GM19455 (cell line): ENCODE measurements around the gene PGK1.
"Not testable (repeated sequence)": the region's sequence is repeated elsewhere in the genome, so short reads cannot be mapped to it uniquely, and the experiment has no call there.

ENCODE experiments used
- ATAC-seq: cut with Tn5 transposase; IDR thresholded peaks from one replicate; pipeline ENCODE4 v1.9.1; 2021; ENCODE audit not compliant: unreplicated experiment

PGK1 gene

DNA sequence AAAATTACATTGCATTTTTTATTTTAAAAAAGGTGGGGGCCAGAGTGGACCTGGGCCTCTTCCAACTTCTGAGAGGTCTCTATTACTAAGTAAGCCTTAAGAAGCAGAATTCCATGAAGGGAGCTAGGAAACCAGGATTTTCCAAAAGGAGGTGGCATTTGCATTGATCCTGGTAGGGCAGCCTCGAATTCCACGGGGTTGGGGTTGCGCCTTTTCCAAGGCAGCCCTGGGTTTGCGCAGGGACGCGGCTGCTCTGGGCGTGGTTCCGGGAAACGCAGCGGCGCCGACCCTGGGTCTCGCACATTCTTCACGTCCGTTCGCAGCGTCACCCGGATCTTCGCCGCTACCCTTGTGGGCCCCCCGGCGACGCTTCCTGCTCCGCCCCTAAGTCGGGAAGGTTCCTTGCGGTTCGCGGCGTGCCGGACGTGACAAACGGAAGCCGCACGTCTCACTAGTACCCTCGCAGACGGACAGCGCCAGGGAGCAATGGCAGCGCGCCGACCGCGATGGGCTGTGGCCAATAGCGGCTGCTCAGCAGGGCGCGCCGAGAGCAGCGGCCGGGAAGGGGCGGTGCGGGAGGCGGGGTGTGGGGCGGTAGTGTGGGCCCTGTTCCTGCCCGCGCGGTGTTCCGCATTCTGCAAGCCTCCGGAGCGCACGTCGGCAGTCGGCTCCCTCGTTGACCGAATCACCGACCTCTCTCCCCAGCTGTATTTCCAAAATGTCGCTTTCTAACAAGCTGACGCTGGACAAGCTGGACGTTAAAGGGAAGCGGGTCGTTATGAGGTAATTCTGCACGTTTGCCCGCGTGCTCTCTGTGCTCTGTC, at the start of gene PGK1:
TSS of gene PGK1 (plus strand) at position 626 of the 824 bp plus-strand sequence. CDS start at position 719, 93 bp downstream.
- peak; percentile 95 for ATAC-seq

DNA sequence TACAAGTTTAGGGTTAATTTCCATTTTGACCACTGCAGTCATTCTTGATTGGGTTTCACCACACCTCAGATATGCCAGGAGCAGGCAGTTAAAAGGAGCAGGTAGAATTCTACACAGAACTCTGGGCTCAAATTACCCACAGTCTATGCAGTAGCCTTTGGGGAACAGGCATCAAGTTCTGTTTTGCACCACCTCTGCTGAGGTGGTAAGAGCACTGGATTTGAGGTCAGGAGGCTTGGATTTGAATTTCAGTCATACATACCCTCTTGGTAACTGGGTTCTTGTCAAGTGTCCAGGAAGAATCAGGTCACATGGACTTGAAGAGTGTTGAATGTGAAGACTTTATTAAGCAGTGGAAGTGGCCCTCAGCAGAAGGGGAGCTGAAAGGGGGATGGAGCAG, 40.4 kb upstream of the PGK1 start:
- no peak for ATAC-seq

GRCh38 chrX:78064152-78064551, 39.9 kb upstream of the PGK1 start:
- ATAC-seq = no peak

- peak; percentile 85 for ATAC-seq
These were observed 39.1 kb upstream of the PGK1 start for GRCh38 chrX:78064698-78065601.

DNA sequence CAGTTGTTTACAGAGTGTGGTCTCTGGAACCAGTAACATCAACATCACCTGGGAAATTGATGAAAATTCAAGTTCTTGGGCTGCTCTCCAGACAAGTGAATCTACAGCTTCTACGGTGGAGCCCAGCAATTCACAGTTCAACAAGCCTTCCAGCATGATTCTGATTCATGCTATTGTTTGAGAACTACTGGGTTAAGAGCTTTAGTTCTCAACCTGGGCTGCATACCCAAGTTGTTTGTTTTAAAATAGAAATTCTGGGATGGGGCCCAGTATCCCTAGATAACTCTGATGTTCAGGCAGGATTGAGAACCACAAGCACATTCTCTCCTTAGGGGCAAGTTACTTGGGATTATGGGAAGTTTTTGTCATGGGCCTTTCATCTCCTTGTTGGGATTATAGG, 37.9 kb upstream of the PGK1 start:
- ATAC-seq = no peak

DNA sequence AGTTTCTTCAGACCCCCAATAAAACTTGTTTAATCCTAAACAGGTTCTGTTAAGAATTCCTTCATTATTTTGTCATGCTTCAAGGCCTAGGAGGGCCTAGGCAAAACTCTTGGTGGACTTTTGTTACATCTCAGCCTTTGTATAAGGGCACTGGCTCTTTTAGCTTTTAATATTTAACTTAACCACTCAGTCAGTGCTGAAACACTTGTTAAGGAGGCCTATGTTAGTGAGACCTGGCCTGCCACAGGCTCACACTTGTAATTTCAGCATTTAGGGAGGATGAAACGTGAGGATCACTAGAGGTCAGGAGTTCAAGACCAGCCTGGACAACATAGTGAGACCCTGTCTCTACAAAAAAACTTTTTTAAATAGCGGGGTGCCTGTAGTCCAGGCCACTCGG, 32.7 kb upstream of the PGK1 start:
- no peak for ATAC-seq

GRCh38 chrX:78073147-78074077, 30.6 kb upstream of the PGK1 start:
- ATAC-seq = not testable (repeated sequence)

- no peak for ATAC-seq
These were observed 30.0 kb upstream of the PGK1 start for GRCh38 chrX:78074088-78074487.

DNA sequence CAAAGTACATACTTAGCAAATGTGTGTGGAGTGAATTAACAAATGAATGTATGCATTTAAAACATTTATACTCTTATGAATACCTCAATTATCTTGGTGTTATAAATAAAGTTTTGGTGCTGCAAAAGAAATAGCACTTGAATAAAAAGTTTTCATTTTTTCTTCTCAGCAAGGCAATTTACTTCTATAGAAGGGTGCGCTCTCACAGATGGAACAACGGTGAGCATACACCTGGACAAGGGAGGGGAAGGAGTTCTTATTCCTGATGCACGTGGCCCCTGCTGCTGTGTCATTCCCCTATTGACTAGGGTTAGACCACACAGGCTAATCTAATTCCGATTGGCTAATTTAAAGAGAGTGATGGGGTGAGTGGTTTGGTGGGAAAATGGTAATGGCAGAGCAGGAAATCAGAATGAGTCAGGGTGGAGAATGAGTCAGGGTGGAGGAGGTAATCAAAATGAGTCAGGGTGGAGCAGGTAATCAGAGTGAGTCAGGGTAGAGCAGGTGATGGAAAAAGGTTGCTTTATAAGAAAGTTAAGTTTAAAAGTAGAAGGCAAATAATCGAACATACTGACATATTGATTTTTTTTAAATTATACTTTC, 28.2 kb upstream of the PGK1 start:
- ATAC-seq = no peak

- ATAC-seq = not testable (repeated sequence)
These were observed 22.6 kb upstream of the PGK1 start for GRCh38 chrX:78081413-78081812.

- ATAC-seq = peak; percentile 84
These were observed 11.8 kb upstream of the PGK1 start for GRCh38 chrX:78092296-78092695.

DNA sequence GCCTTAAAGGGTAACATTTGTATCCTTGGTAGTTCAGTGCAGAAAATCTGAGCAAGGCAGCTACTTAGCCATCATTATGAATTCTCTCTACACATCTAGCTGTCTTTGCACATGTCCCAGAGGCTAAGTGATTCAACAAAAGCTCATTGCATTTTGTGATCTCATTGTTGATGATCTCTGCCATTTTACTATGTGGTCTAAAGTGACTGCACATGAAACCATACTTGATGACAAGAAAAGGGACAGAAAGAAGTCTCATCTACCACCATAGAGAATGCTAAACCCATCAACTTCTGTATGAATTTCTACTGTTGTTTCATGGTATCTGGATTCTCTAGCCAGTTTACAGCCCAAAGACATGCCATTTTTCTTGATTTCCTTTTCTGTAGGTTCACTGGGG, 5.9 kb upstream of the PGK1 start:
- ATAC-seq = no peak

GRCh38 chrX:78102091-78102490, 2.0 kb upstream of the PGK1 start:
- no peak for ATAC-seq

DNA sequence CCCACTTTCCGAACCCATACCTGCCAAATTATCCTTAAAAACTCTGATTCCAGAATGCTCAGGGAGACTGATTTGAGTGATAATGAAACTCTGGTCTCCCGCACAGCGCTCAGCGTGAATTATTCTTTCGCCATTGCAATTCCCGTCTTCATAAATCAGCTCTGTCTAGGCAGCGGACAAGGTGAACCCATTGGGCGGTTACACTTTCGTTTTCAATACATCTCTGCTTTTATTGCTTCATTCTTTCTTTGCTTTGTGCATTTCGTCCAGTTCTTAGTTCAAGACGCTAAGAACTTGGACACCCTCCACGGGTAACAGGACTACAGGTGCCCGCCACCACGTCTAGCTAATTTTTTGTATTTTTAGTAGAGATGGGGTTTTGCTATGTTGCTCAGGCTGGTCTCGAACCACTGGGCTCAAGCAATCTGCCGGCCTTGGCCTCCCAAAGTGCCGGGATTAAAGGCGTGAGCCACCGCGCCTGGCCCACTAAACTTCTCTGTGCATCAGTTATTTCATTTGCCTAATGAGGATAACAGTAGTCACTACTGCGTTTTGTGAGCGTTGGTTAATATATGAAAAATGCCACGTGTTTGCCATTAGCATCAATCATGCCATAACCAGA, 936 bp upstream of the PGK1 start:
- ATAC-seq = no peak

- ATAC-seq = peak; percentile 5
These were observed 564 bp downstream of the PGK1 start for GRCh38 chrX:78104447-78105176.

GRCh38 chrX:78105944-78106650, 2.0 kb downstream of the PGK1 start:
- no peak for ATAC-seq

DNA sequence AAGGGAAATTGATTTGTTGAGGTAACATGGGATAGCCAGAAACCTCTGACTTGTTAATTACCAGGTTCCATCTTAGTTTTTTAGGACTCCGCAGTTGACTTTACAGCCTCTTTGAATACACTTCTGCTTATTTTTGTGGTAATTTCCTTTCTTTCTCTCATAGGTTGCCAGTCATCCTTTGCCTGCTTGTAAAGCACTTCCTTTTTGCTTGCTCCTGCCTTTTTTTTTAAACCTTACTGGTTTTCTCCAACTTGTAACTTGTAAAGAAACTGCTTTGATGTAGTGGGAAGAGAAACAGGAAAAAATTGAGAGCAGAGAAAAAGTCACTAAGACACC, 2.6 kb downstream of the PGK1 start:
- no peak for ATAC-seq

DNA sequence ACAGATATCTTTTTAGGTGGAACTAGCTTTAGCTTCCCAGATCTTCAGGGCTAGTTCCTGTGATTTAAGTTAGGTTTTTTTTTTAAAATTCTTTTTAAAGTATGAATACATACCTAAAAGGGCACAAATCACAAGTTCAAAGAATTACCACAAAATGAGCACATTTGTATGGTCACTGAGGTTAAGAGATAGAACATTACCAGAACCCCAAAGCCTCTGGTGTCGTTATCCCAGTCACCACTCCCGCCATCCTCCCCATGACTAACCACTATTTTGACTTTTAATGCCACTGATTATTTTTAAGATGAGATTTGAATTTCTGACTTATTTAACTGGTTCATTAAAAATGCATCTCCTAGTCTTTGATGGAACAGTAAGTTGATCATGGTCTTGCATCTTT, 5.4 kb downstream of the PGK1 start:
- ATAC-seq = no peak
